Keratinocyte (primary cell): ENCODE results near the gene MAP4K1.

Experiments
- EZH2 ChIP-seq: IDR thresholded peaks from one replicate; pipeline ENCODE4 v1.6.1; 2012; ENCODE audit warnings: inconsistent platforms, mild to moderate bottlenecking, low read length, moderate library complexity
- TF ChIP-seq, protein P1 (sequence below), 3 experiments: IDR thresholded peaks in 1 of 3; conservative IDR thresholded peaks in 1 of 3; optimal IDR thresholded peaks in 1 of 3; 2 replicates in 2 of 3; 3 replicates in 1 of 3; pipeline versions ENCODE3 to v1.5.1; 2011; ENCODE audit warnings: low read length in 3 of 3, mild to moderate bottlenecking in 3 of 3, moderate library complexity in 2 of 3, control low read depth in 1 of 3, inconsistent platforms in 1 of 3; ENCODE audit not compliant: insufficient read depth in 2 of 3; ENCODE audit errors: extremely low read depth in 1 of 3

DNA sequence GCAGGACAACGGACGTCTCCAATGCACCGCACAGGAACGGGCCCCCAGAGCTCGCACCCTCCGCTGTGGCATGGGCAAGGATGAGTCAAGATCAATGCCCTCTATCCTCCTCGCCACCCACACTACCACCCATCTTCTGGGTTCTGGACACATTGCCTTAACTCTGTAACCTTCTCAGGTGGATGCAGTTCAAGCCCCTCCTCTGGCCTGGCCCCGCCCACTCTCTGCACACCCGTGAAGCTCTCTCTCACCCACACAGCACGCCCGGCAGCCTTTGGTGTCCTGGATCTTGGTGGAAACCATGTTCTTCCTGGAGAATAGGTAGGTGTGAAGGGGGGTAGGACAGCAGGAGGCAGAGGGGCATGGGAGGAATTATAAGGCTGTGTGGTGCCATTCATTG, 20.7 kb downstream of the MAP4K1 start:
- TF ChIP-seq, protein P1, sequence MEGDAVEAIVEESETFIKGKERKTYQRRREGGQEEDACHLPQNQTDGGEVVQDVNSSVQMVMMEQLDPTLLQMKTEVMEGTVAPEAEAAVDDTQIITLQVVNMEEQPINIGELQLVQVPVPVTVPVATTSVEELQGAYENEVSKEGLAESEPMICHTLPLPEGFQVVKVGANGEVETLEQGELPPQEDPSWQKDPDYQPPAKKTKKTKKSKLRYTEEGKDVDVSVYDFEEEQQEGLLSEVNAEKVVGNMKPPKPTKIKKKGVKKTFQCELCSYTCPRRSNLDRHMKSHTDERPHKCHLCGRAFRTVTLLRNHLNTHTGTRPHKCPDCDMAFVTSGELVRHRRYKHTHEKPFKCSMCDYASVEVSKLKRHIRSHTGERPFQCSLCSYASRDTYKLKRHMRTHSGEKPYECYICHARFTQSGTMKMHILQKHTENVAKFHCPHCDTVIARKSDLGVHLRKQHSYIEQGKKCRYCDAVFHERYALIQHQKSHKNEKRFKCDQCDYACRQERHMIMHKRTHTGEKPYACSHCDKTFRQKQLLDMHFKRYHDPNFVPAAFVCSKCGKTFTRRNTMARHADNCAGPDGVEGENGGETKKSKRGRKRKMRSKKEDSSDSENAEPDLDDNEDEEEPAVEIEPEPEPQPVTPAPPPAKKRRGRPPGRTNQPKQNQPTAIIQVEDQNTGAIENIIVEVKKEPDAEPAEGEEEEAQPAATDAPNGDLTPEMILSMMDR (optimal IDR thresholded peaks at IDR 0.05 in 1 of 3, IDR thresholded peaks at IDR 0.05 in 1 of 3, conservative IDR thresholded peaks at IDR 0.05 in 1 of 3; ENCODE audit: extremely low read depth in 1 of 3, insufficient read depth in 2 of 3, low read length in 3 of 3) = no peak
- no peak for TF ChIP-seq EZH2
